SK-N-SH (cell line): ENCODE measurements around the gene ERMARD. TPM values are rescaled to one million over a fixed set of nuclear protein-coding genes. Genes with fewer than 3 reads are reported as not detected.

Experiments used
- CTCF ChIA-PET: fragments of 300-600, 350-600 bp; formaldehyde crosslinking; extraction: SDS; loops from one replicate; lab custom pipeline; 2021; lab: Yijun Ruan, JAX
- POLR2A ChIA-PET: fragments of 350-600 bp; sonication (Branson Sonifier 250); formaldehyde crosslinking; extraction: SDS; loops from one replicate; lab custom pipeline; 2020; ENCODE audit warnings: antibody characterized with exemption, inconsistent platforms; lab: Yijun Ruan, JAX
- DNase-seq: peaks from one replicate; pipeline ENCODE4 v3.0.0; 2012
- H2AFZ ChIP-seq: fragments of 200-600 bp; sonication (generic); 2 replicates; pipeline ENCODE4 v1.8.1; 2016; ENCODE audit warnings: antibody characterized with exemption, mild to moderate bottlenecking, low read depth
- H3F3A ChIP-seq: fragments of 200-600 bp; sonication (generic); replicated peaks from 2 replicates; pipeline ENCODE3; 2016; ENCODE audit warnings: antibody characterized with exemption, mild to moderate bottlenecking; ENCODE audit not compliant: insufficient read depth
- H3K27ac ChIP-seq, 2 experiments: fragments of 200-500 bp in 1 of 2; fragments of 200-600 bp in 1 of 2; sonication (Bioruptor generic) in 1 of 2; sonication (generic), shearing (Covaris generic) in 1 of 2; 2 replicates each; pipeline versions ENCODE4 v1.5.1 to v1.6.1; 2014 to 2016; ENCODE audit warnings: low read depth in 2 of 2, inconsistent platforms in 1 of 2, low read length in 1 of 2, mild to moderate bottlenecking in 1 of 2, mixed read lengths in 1 of 2
- H3K27me3 ChIP-seq: fragments of 200-600 bp; sonication (generic), shearing (Covaris generic); 2 replicates; pipeline ENCODE4 v1.6.1; 2016; ENCODE audit warnings: mixed run types; ENCODE audit not compliant: insufficient read depth
- H3K36me3 ChIP-seq, 2 experiments: fragments of 200-500 bp in 1 of 2; fragments of 200-600 bp in 1 of 2; sonication (Bioruptor generic) in 1 of 2; sonication (generic) in 1 of 2; replicated peaks in 1 of 2; 2 replicates each; pipeline versions ENCODE3 to v1.5.1; 2014 to 2016; ENCODE audit warnings: low read length in 1 of 2, mild to moderate bottlenecking in 1 of 2; ENCODE audit not compliant: insufficient read depth in 2 of 2, control insufficient read depth in 1 of 2
- H3K4me1 ChIP-seq, 2 experiments: fragments of 200-500 bp in 1 of 2; fragments of 200-600 bp in 1 of 2; sonication (Bioruptor generic) in 1 of 2; sonication (generic), shearing (Covaris generic) in 1 of 2; 2 replicates each; pipeline versions ENCODE4 v1.5.1 to v1.6.1; 2014 to 2016; ENCODE audit warnings: low read depth in 1 of 2, low read length in 1 of 2, mixed run types in 1 of 2; ENCODE audit not compliant: insufficient read depth in 2 of 2, control insufficient read depth in 1 of 2
- H3K4me2 ChIP-seq: fragments of 200-600 bp; sonication (generic), shearing (Covaris generic); 2 replicates; pipeline ENCODE4 v1.6.1; 2017; ENCODE audit warnings: mixed run types
- H3K4me3 ChIP-seq, 2 experiments: fragments of 200-500 bp in 1 of 2; fragments of 200-600 bp in 1 of 2; sonication (Bioruptor generic) in 1 of 2; sonication (generic), shearing (Covaris generic) in 1 of 2; 2 replicates each; pipeline versions ENCODE4 v1.5.1 to v1.8.1; 2014 to 2016; ENCODE audit warnings: low read depth in 2 of 2, inconsistent platforms in 1 of 2, low read length in 1 of 2, mild to moderate bottlenecking in 1 of 2, mixed read lengths in 1 of 2, moderate library complexity in 1 of 2
- H3K79me2 ChIP-seq: fragments of 200-600 bp; sonication (generic); 2 replicates; pipeline ENCODE4 v1.8.1; 2017; ENCODE audit warnings: mild to moderate bottlenecking; ENCODE audit not compliant: insufficient read depth
- H3K9ac ChIP-seq: fragments of 200-600 bp; sonication (generic); 2 replicates; pipeline ENCODE4 v1.6.1; 2017; ENCODE audit warnings: mixed run types
- H3K9me2 ChIP-seq: fragments of 200-600 bp; sonication (generic); 2 replicates; pipeline ENCODE4 v1.6.1; 2017; ENCODE audit warnings: mixed run types
- H3K9me3 ChIP-seq: fragments of 200-600 bp; sonication (generic); 2 replicates; pipeline ENCODE4 v1.6.1; 2017; ENCODE audit warnings: mixed run types, mild to moderate bottlenecking, moderate library complexity
- H4K20me1 ChIP-seq: fragments of 200-600 bp; sonication (generic); 2 replicates; pipeline ENCODE4 v1.6.1; 2017; ENCODE audit warnings: mild to moderate bottlenecking, mixed run types; ENCODE audit not compliant: insufficient read depth
- CTCF ChIP-seq: fragments of 200-600 bp; sonication (generic); IDR thresholded peaks from 2 replicates; pipeline ENCODE4 v1.6.1; 2017; ENCODE audit warnings: antibody characterized with exemption, mild to moderate bottlenecking, moderate library complexity
- ELF1 ChIP-seq: IDR thresholded peaks from 2 replicates; pipeline ENCODE4 v1.4.0; 2012
- EZH2phosphoT487 ChIP-seq: fragments of 200-600 bp; sonication (generic); IDR thresholded peaks from 2 replicates; pipeline ENCODE4 v1.6.1; 2017; ENCODE audit warnings: low read depth, mixed run types, mild to moderate bottlenecking, antibody characterized with exemption, moderate library complexity, borderline replicate concordance
- GABPA ChIP-seq: IDR thresholded peaks from 2 replicates; pipeline ENCODE4 v1.4.0; 2012; ENCODE audit warnings: low read depth, mild to moderate bottlenecking
- JUND ChIP-seq: IDR thresholded peaks from 2 replicates; pipeline ENCODE4 v1.4.0; 2012
- MEF2A ChIP-seq: IDR thresholded peaks from 2 replicates; pipeline ENCODE4 v1.4.0; 2012; ENCODE audit warnings: low read depth, borderline replicate concordance
- NFIC ChIP-seq: IDR thresholded peaks from 2 replicates; pipeline ENCODE4 v1.4.0; 2012; ENCODE audit warnings: borderline replicate concordance
- NRF1 ChIP-seq: IDR thresholded peaks from 2 replicates; pipeline ENCODE4 v1.6.1; 2012; ENCODE audit warnings: low read depth, mild to moderate bottlenecking, low read length
- PBX3 ChIP-seq: IDR thresholded peaks from 2 replicates; pipeline ENCODE4; 2012
- POLR2AphosphoS5 ChIP-seq: IDR thresholded peaks from 2 replicates; pipeline ENCODE4 v1.6.1; 2012; ENCODE audit warnings: low read depth, low read length
- RAD21 ChIP-seq: IDR thresholded peaks from 2 replicates; pipeline ENCODE4 v1.6.1; 2012; ENCODE audit warnings: mild to moderate bottlenecking, low read length
- RXRA ChIP-seq: IDR thresholded peaks from 2 replicates; pipeline ENCODE4 v1.4.0; 2012; ENCODE audit warnings: low read depth, mild to moderate bottlenecking, borderline replicate concordance
- SIN3A ChIP-seq: IDR thresholded peaks from 2 replicates; pipeline ENCODE4 v1.6.1; 2012; ENCODE audit warnings: low read depth, mild to moderate bottlenecking, low read length, moderate library complexity, borderline replicate concordance
- SMC3 ChIP-seq: IDR thresholded peaks from 2 replicates; pipeline ENCODE4 v1.6.1; 2012; ENCODE audit warnings: low read depth, low read length, improper control_type of control experiment
- TAF1 ChIP-seq: IDR thresholded peaks from 2 replicates; pipeline ENCODE4 v1.6.1; 2012; ENCODE audit warnings: low read depth, mild to moderate bottlenecking, low read length, moderate library complexity, borderline replicate concordance
- TCF12 ChIP-seq: IDR thresholded peaks from 2 replicates; pipeline ENCODE4 v1.4.0; 2012
- TEAD4 ChIP-seq: IDR thresholded peaks from 2 replicates; pipeline ENCODE4 v1.4.0; 2012; ENCODE audit warnings: mild to moderate bottlenecking, borderline replicate concordance; ENCODE audit not compliant: insufficient read depth
- USF2 ChIP-seq: fragments of 150-350 bp; IDR thresholded peaks from 2 replicates; pipeline ENCODE4 v1.6.1; 2017; ENCODE audit warnings: antibody characterized with exemption, low read length, low read depth, borderline replicate concordance
- YY1 ChIP-seq: IDR thresholded peaks from 2 replicates; pipeline ENCODE4 v1.4.0; 2012; ENCODE audit warnings: low read depth, mild to moderate bottlenecking
- ZBTB33 ChIP-seq: IDR thresholded peaks from 2 replicates; pipeline ENCODE4 v1.4.0; 2012; ENCODE audit warnings: low read depth, borderline replicate concordance
- WGBS: methylation state at CpG from one replicate; pipeline ENCODE4 v1.1.6; 2017; ENCODE audit warnings: low lambda C conversion rate; 5-methylcytosine and 5-hydroxymethylcytosine counted together
- polyA plus RNA-seq, 3 experiments: library from polyadenylated mRNA; depleted of rRNA; stranded (reverse); fragments of >200 nt; gene quantifications; 2 replicates each; pipeline ENCODE4 v1.2.3, GENCODE V29; 2012
- TF ChIP-seq, protein P1 (sequence below): IDR thresholded peaks from 2 replicates; pipeline ENCODE4 v1.4.0; 2012; ENCODE audit warnings: low read depth, borderline replicate concordance
- TF ChIP-seq, protein P2 (sequence below): fragments of 150-350 bp; IDR thresholded peaks from 2 replicates; pipeline ENCODE4 v1.6.1; 2016; ENCODE audit warnings: mild to moderate bottlenecking, low read depth, low read length

The ERMARD gene
- polyA plus RNA-seq, 1 of the 3 experiments (the other 2 are of a cell fraction) = 43.2 TPM

DNA sequence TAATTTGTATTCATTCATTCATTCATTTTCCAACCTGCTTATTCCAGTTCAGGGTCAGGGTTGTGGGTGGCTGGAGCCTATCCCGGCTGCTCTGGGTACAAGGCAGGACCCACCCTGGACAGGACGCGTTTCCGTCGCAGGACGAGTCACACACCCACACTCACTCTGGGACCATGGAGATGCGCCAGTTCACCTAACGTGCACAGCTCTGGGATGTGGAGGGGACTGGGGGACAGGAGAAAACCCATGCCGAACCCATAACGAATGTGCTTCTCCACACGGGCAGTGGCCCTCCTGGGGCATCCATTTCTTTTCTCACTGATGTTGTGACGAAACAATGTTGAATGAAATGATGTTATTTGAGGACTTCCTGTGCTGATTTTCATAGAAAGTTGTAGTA lies 26.5 kb downstream of the ERMARD start (continued):
- TF ChIP-seq, protein P1, sequence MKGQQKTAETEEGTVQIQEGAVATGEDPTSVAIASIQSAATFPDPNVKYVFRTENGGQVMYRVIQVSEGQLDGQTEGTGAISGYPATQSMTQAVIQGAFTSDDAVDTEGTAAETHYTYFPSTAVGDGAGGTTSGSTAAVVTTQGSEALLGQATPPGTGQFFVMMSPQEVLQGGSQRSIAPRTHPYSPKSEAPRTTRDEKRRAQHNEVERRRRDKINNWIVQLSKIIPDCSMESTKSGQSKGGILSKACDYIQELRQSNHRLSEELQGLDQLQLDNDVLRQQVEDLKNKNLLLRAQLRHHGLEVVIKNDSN = no peak
- no peak for TF ChIP-seq SIN3A

- Histone ChIP-seq H4K20me1 (no peaks in the 10 kb centered on the region), H3K4me3 (no peak overlapping the region), H3K9ac (no peak overlapping the region), H3K9me2 (no peaks in the 10 kb centered on the region), H3K27ac (no peak overlapping the region), H2AFZ (no peak overlapping the region), H3F3A (no peaks in the 10 kb centered on the region), H3K79me2 (no peaks in the 10 kb centered on the region), H3K4me1 (no peaks in the 10 kb centered on the region), H3K9me3 (no peaks in the 10 kb centered on the region), H3K27me3 (no peaks in the 10 kb centered on the region), H3K4me2 (no peak overlapping the region), H3K36me3 (peaks cover 3 to 36% of the 10 kb centered on the region in 2 experiments)
- WGBS = 95% methylated on average over 12 of the region's 12 CpGs
- TF ChIP-seq EZH2phosphoT487 (no peak), CTCF (no peak), JUND (no peak), NRF1 (no peak), ZBTB33 (no peak), NFIC (no peak), TEAD4 (no peak), YY1 (no peak), RXRA (no peak), RAD21 (no peak), SMC3 (no peak), POLR2AphosphoS5 (no peak), MEF2A (no peak), TAF1 (no peak), USF2 (no peak), ELF1 (no peak), PBX3 (no peak), TCF12 (no peak), GABPA (no peak)
- TF ChIP-seq, protein P2, sequence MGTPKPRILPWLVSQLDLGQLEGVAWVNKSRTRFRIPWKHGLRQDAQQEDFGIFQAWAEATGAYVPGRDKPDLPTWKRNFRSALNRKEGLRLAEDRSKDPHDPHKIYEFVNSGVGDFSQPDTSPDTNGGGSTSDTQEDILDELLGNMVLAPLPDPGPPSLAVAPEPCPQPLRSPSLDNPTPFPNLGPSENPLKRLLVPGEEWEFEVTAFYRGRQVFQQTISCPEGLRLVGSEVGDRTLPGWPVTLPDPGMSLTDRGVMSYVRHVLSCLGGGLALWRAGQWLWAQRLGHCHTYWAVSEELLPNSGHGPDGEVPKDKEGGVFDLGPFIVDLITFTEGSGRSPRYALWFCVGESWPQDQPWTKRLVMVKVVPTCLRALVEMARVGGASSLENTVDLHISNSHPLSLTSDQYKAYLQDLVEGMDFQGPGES = no peak
- POLR2A ChIA-PET = no interaction called here
- DNase-seq = no peak
- CTCF ChIA-PET = interaction anchor here (1.1 to 2.0 kb wide), 2 partner anchors 10 to 27 kb away, joined by 3 to 6 read pairs; partner anchors contain the start of genes DYNLT2 and ERMARD
These were observed 27.2 kb downstream of the ERMARD start for GRCh38 chr6:169778646-169779045.
